NCI-H226 (cell line): ENCODE data around the gene GPR149.
"Not testable (repeated sequence)": the region's sequence is repeated elsewhere in the genome, so short reads cannot be mapped to it uniquely, and the experiment has no call there.

Source experiments
- DNase-seq: peaks from one replicate; pipeline ENCODE4 v3.0.0-alpha.2; 2015

The GPR149 gene, protein sequence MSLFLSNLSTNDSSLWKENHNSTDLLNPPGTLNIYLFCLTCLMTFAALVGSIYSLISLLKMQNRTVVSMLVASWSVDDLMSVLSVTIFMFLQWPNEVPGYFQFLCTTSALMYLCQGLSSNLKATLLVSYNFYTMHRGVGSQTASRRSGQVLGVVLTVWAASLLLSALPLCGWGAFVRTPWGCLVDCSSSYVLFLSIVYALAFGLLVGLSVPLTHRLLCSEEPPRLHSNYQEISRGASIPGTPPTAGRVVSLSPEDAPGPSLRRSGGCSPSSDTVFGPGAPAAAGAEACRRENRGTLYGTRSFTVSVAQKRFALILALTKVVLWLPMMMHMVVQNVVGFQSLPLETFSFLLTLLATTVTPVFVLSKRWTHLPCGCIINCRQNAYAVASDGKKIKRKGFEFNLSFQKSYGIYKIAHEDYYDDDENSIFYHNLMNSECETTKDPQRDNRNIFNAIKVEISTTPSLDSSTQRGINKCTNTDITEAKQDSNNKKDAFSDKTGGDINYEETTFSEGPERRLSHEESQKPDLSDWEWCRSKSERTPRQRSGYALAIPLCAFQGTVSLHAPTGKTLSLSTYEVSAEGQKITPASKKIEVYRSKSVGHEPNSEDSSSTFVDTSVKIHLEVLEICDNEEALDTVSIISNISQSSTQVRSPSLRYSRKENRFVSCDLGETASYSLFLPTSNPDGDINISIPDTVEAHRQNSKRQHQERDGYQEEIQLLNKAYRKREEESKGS

DNA sequence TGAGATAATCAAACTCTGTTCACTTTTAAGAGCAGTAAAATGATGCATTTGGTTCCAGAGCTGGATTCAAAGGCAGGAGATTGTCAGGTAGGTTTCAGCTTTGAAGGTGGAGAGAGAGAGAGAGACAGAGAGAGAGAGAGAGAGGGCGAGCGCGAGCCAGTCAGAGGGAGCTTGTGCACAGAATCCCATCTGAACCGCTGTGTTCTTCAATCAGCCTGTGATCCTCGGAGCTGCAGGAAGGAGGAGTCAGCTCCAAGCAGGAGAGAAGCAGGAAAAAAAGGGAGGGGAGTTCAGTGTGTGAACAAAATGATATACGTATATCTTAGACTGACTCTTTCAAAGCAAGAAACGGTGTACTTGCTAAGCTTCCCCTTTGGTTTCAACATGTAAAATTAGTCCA, at the start of gene GPR149:
Gene GPR149 (minus strand): TSS at position 177 of the 400 bp plus-strand sequence. CDS start 575 bp downstream, outside the sequence.
- DNase-seq: no peak

DNA sequence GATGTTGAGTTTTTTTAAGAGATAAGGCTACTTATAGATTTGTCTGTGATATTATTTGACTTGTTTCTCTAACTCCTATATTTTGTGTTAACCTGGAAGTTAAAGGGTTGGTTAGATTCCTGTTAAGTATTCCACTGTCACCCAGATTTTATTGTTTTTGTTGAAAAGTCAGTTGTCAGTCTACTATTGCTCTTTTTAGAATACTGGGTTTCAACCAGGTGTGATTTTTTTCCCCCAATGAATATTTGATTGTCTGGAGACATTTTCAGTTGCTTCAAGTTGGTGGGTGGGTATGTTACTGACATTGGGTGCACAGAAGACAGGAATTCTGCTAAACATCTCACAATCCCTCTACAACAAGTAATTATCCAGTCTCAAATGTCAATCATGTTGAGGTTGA, 43.8 kb upstream of the GPR149 start:
- DNase-seq: no peak

DNA sequence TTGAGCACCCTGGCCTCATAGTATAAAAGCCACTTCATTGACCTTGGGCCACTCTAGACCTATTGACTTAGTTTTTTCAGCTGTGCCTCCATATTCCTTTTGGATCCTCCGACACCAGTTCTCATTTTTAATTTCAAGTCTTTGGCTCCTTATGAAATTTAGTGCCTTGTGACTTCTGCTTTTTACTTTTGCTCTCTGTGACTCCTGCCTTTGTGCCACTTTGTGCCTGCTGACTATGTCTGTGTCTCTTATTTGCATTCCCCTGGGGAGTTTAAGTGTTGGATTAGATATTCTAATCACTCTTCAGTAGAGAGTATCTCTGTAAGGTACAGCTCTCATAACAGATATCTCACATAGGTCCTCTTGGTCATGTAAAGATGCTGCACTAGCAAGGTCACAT, 39.6 kb upstream of the GPR149 start:
- no peak for DNase-seq

DNA sequence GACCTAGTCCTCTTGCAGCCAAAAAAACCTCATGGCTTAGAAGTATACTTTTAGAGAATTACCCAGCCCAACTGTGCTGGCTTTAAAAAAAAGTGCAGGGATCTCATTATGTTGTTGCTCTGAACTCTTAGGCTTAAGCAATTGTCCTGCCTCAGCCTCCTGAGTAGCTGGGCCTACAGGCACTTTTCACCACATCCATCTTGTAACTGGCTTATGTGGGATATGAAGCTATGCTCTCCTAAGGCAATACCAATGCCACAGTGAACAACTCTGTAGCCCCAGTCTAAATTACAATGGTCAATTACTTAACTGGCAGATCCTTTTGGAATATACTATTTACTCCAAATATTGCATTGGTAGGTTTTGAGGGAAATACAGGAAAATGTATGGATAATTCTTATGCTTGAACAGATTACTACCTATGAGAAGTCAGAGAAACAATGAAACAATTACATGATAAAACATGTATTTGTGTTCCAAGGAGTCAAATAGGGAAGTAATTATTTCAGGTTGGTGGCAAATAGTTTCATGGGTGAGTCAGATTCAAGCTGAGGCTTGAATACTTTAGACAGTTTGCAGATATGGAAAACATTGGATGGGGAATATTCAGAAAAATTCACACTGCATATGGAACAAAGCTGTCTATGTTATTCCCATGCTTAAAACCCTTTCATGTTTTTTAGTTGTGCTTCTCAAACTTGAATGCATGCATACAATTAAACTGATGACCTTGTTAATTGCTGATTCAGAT, 34.6 kb upstream of the GPR149 start:
- DNase-seq: no peak

DNA sequence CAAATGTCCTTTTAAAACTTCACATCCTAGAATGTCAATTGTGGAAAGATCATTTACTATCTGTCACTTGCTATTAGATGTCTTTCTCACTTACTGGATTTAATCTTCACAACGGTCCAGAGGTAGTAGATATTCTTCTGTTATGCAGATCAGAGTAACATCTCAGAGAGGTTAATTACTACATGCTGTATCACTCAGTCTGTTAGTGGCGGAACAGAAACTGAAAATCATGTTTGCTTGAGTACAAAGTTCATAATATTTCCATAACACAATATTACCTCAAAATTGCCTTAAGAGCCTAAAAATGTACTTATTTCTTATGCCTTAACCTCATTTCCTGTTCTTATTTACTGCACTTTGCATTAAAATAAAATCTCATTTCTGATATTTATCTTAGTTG, 28.6 kb upstream of the GPR149 start:
- no peak for DNase-seq

DNA sequence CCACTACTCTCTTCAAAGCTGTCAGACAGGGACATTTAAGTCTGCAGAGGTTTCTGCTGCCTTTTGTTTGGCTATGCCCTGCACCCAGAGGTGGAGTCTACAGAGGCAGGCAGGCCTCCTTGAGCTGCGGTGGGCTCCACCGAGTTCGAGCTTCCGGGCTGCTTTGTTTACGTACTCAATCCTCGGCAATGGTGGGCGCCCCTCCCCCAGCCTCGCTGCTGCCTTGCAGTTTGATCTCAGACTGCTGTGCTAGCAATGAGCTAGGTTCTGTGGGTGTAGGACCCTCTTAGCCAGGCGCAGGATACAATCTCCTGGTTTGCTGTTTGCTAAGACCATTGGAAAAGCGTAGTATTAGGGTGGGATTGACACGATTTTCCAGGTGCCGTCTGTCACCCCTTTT, 9.1 kb upstream of the GPR149 start:
- not testable (repeated sequence) for DNase-seq

DNA sequence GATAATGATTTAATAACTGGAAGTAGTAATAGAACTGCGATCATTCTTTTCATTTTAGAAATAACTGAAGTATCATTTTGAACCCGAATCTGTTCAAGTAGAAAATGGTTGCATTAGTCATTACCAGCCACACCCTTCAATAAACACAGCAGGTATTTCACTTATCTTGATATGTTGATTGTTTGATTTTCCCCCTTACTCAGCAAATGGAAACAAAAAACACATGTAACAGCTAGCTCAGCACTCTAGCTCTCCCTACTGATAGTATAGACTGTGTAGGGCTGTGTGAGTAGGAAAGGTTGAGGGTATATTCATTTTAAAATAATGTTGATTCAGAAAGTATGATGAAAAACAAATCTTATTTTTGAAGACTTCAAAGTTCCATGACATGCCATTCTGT, 1.1 kb upstream of the GPR149 start:
- no peak for DNase-seq

DNA sequence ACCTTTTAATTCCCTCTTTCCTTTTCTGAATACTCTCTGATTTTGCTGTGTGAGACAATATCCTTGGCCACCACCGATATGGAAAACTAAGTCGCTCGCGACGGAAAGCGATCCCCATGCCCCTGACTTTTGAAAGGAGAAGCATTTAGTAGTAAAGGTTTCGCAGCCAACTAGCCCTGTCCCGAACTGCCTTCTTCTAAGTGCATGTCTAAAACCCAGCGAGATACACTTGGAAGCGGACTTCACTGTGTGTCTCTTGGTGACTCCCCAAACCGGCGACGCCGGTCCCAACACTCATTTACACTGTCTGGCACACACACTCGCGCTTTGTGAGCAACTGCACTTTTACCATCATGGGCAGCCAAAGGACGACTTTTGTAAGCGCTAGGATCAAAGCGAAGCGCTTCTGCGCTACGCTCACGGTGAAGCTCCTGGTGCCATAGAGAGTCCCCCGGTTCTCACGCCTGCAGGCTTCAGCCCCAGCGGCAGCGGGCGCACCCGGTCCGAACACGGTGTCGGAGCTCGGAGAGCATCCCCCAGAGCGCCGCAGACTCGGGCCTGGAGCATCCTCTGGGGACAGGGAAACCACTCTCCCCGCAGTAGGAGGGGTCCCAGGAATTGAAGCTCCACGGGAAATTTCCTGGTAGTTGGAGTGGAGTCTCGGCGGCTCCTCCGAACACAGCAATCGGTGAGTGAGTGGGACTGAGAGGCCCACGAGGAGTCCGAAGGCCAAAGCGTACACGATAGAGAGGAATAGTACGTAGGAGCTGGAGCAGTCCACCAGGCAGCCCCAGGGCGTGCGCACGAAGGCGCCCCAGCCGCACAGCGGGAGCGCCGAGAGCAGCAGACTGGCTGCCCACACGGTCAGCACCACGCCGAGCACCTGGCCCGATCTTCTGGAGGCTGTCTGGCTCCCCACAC, 1.4 kb downstream of the GPR149 start:
- DNase-seq: no peak

DNA sequence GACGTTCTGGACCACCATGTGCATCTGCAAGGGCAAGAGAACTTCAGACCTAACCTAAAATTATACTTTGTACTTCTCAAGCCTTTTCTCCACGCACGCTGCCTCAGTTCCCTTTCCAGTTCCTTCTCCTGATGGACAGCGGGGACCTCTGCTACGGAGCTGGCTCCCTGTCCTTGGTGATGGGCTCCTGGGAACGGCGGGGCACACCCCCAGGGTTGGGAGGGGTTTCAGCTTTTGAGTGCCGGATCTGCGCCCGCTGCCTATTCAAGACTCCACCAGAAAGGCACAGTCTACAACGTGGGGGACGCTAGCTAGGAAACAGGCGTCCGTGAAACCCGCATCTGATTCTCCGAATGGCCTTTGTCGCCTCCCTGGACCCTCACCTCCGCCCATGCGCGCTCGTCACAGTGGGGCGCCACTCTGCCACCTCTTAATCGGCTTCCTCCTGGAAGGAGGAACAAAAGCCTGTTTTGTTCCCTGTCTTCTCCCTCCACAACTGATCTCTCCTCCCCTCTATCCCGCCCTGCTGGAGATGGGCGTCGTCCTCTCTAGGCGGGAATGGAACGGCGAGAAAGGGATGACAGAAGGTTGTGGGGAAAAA, 2.2 kb downstream of the GPR149 start:
- DNase-seq: no peak

DNA sequence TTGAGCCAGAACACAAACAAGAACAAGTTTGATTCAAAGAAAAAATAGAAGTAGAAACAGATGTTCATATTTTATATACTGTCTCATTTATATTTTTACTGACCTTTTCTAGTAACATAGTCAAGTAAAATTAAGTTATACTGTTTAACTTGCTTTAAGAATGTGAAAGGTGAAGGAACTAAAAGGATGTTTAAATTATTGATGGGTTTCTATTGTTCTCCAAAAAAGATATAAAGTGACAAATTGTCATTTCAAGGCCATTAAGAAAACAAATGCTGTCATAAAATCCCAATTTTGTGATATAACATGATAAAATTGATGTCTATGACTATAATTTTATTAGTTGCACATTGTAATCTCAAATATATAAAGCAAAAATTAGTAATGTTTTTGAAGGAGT, 7.3 kb downstream of the GPR149 start:
- DNase-seq: no peak

DNA sequence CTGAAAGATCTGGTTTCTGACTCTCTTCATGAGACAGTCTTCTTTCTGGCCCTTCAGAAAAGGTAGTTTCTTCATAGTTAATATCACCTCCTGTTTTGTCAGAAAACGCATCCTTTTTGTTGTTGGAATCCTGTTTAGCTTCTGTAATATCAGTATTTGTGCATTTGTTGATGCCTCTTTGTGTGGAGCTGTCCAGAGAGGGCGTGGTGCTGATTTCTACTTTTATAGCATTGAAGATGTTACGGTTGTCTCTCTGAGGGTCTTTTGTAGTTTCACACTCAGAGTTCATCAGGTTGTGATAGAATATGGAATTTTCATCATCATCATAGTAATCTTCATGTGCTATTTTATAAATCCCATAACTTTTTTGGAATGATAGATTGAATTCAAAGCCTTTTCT, 8.9 kb downstream of the GPR149 start:
- no peak for DNase-seq

DNA sequence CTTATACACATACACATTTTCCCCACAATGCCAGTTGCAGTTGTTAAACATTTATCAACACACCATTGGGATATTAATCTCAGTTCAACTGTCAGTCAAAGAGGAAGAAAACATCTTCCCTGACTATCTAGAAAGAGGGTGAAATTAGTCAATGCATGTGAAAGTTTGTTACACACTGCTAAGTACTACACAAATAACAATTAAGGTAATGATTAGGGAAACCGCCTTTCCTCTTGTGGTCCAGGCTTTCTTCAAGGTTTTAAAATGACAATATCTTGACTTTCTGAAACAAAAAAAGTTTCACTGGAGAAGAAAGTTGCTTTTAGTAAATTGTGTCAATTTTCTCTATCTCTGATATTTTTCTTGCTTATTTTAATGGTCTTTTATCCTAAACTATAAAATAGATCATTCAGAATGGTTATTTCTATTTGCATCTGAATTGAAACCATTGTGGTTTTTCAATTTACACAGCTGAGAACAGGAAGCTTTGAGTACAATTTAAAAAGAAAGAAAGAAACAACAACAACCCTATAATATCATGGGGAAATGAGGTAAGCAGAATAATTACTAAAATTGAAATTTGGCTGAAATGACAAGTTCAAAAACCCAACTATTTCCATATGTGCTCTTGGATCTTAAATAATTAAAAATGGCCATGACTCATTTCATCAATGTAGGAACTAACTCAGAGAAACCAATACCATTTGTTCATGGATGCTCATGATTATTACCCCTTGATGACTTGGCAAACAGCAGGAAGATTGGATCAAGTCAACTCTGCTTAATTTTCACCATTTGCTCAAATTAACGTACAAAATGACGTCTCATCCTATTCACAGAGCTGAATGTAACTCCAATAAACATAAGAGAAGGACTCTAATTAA, 31.7 kb downstream of the GPR149 start:
- no peak for DNase-seq

DNA sequence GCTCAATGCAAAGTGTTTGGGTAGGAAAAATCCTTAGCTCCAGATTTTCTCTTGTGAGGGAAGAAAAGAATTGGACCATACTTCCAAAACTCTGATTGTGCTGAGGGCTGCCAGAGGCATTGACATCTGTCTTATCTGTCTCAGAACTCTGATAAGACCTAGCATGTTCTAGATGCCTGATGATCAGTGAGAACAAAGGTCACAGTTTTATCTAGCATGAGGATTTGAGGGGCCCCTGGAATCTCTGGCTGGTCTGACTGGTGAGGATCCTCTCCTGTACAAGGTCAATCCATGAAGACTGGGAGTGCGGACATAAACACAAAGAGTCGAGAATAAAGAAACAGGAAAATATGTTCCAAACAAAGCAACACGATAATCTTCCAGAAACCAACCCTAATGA, 40.1 kb downstream of the GPR149 start:
- no peak for DNase-seq

DNA sequence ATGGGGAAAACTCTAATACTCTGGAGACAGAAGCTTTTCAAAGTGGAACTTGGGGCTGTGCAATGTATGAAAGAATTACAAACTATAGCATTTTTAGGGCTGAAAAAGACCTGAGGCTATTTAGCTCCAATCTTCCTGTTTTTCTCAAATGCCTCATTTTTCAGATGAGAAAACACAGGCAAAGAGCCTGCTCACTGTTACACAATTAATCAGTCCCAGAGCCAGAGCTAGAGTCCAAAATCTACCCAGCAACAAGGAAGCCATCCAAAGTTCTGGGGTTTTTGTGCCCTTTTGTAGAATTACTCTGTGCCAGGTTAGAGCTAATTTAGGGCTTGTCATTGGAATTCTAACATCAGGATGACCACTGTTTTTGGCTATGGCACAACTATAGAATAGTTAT, 45.5 kb downstream of the GPR149 start:
- no peak for DNase-seq

DNA sequence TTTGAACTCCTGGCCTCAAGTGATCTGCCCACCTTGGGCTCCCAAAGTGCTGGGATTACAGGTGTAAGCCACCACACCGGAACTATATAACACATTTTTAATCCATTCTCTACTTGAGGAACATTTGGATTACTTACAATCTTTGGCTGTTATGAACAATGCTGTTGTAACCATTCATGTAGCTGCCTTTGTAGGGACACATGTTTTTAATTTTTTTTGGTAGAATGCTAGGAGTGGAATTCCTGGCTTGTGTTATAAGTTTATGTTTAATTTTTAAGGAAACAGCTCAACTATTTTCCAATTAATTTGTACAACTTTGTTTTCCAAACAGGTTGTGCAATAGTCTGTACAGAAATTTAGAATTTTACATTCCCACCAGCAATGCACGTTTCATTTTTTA, 51.7 kb downstream of the GPR149 start:
- no peak for DNase-seq

DNA sequence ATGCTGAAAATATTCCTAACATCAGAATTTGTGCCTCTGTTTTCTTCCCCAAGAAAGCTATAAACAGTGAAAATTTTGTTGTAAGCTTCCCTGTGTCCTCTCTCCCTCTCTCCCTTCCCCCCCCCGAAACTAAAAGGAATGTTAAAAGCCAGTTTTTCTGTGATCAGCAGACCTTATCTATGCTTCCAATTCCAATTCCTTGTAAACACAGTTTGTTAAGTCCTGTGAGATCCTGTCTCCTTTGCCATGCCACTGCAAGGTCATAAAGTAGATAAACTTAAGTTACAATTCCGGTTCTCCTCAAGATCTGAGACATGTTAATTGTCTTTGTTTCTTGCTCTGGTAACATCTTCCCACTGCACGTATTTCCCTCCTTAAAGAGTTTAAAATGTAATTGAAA, 62.8 kb downstream of the GPR149 start:
- no peak for DNase-seq

DNA sequence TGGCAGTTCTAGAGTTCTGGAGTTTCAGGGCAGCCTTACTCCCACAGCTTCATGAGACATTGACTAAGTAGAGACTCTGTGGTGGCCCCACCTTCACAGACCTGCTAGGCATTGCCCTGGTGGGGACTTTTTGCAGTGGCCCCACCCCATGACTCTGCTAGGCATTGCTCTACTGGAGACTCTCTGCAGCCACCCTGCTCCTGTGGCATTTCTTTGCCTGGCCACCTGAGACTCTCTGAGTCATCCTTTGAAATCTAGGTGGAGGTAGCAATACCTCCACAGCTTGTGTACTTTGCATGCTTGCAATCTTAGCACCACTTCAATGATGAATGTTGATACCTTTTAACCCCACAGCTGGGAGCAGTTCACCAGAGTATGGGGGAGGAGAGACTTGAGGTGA, 65.1 kb downstream of the GPR149 start:
- no peak for DNase-seq

DNA sequence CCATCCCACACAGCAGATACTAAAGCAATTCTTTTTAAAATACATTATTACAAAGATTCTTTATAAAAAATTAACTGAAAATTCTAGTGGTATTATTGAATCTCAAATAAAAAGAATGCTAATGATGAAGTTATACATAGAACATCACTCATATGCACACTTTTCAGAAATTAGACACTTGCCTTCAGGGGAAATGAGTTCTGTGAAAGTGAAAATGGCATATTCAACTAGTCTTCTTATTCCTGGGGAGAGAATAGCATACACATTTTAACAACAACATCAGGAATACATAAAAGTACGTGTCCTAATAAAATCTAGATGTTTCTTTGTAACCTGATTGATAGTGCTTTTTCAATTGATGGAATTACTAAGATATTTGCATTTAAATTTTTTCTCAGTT, 68.9 kb downstream of the GPR149 start:
- DNase-seq: no peak

DNA sequence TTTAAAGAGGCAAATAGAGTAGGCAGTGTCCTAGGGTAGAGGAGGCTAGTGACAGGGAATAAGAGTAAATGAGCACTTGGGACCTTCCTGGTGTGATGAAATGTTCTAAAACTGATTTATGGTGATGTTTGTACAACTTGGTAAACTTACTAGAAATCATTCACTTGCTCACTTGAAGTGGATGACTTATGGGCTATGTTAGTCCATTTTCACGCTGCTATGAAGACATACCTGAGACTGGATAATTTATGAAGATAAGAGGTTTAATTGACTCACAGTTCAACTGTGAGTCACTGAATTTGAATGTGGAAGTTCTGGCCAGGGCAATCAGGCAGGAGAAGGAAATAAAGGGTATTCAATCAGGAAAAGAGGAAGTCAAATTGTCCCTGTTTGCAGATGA, 74.0 kb downstream of the GPR149 start:
- peak; percentile 20 for DNase-seq

DNA sequence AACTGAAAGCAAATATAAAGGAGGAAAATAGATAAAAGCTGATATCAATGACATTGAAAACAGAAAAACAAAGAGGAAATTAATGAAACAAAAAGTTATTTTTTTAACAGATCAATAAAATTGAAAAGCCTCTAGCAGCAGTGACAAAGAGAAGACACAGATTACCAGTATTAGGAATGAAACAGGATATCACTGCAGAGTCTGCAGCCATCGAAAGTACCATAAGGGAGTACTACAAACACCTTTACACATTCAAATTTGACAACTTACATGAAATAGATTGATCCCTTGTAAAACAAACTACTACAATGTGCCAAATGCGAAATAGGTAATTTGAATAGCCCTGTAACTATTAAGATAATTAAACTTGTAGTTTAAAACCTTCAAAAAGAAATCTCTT, 80.8 kb downstream of the GPR149 start:
- DNase-seq: no peak
